Tibial artery (tissue), 4 donors: ENCODE data around the gene SMAD6.
"Not testable (repeated sequence)": the region's sequence is repeated elsewhere in the genome, so short reads cannot be mapped to it uniquely, and the experiment has no call there.

Experiments used
- DNase-seq, 2 donors: peaks; one replicate each; pipeline ENCODE4 v3.0.0-alpha.2; 2019
- H3K27ac ChIP-seq, 2 donors: fragments of 200-600 bp; sonication (generic) in 1 of 2; 1 replicate in 1 of 2; 2 replicates in 1 of 2; pipeline ENCODE4 v1.5.1; 2018 to 2019; ENCODE audit warnings: mild to moderate bottlenecking in 1 of 2
- H3K27me3 ChIP-seq, 2 donors: fragments of 200-600 bp; sonication (generic) in 1 of 2; one replicate each; pipeline versions ENCODE4 v1.5.1 to v1.6.0; 2016 to 2019
- H3K36me3 ChIP-seq, 3 donors: fragments of 200-600 bp; sonication (generic) in 2 of 3; one replicate each; pipeline ENCODE4 v1.5.1; 2016 to 2019; ENCODE audit warnings: mild to moderate bottlenecking in 2 of 3
- H3K4me1 ChIP-seq, 4 donors: fragments of 200-600 bp; sonication (generic) in 2 of 4; 1 replicate in 3 of 4; 2 replicates in 1 of 4; pipeline ENCODE4 v1.5.1; 2016 to 2019
- H3K4me3 ChIP-seq, 2 donors: fragments of 200-600 bp; sonication (generic) in 1 of 2; 1 replicate in 1 of 2; 2 replicates in 1 of 2; pipeline ENCODE4 v1.5.1; 2018 to 2019; ENCODE audit warnings: mild to moderate bottlenecking in 2 of 2
- H3K9me3 ChIP-seq, 3 donors: fragments of 200-600 bp; sonication (generic) in 1 of 3; one replicate each; pipeline ENCODE4 v1.5.1; 2016 to 2019
- CTCF ChIP-seq, 2 experiments: fragments of 200-600 bp in 1 of 2; fragments of 450-650 bp in 1 of 2; IDR thresholded peaks; one replicate each; pipeline ENCODE4 v1.5.1; 2017 to 2019; ENCODE audit warnings: antibody characterized with exemption in 2 of 2, mild to moderate bottlenecking in 1 of 2, moderate library complexity in 1 of 2
- intact Hi-C: fragments of 100-400 bp; cut with DNase I; formaldehyde crosslinking; loops from one replicate; pipeline ENCODE4 v1.15.0; 2023; ENCODE audit warnings: low total_unique reads

Gene SMAD6

GRCh38 chr15:66682865-66683264 is 19.2 kb upstream of the SMAD6 start:
- no peaks in the 10 kb centered on the region for H3K27me3 ChIP-seq
- no peaks in the 10 kb centered on the region for H3K36me3 ChIP-seq
- H3K9me3 ChIP-seq, result no peaks in the 10 kb centered on the region
- no peak overlapping the region for H3K27ac ChIP-seq
- DNase-seq, result no peak
- H3K4me3 ChIP-seq, result no peak overlapping the region
- intact Hi-C loops, result no loop called here
- H3K4me1 ChIP-seq, result no peaks in the 10 kb centered on the region
- TF ChIP-seq CTCF (IDR thresholded peaks at IDR 0.05), result no peak

- Histone ChIP-seq H3K27me3 (no peaks in the 10 kb centered on the region), H3K4me1 (no peaks in the 10 kb centered on the region), H3K4me3 (no peak overlapping the region), H3K36me3 (no peaks in the 10 kb centered on the region), H3K9me3 (no peaks in the 10 kb centered on the region), H3K27ac (no peak overlapping the region)
- intact Hi-C loops, result no loop called here
- TF ChIP-seq CTCF (IDR thresholded peaks at IDR 0.05), result no peak
- no peak for DNase-seq
Observed at GRCh38 chr15:66684136-66684681, 17.8 kb upstream of the SMAD6 start.

- intact Hi-C loops, result no loop called here
- H3K27ac ChIP-seq, result no peak overlapping the region
- no peak for DNase-seq
- no peaks in the 10 kb centered on the region for H3K9me3 ChIP-seq
- H3K4me3 ChIP-seq, result no peak overlapping the region
- no peaks in the 10 kb centered on the region for H3K27me3 ChIP-seq
- TF ChIP-seq CTCF (IDR thresholded peaks at IDR 0.05), result no peak
- no peaks in the 10 kb centered on the region for H3K4me1 ChIP-seq
- no peaks in the 10 kb centered on the region for H3K36me3 ChIP-seq
Observed at GRCh38 chr15:66685638-66686150, 16.3 kb upstream of the SMAD6 start.

- DNase-seq, H3K27me3 ChIP-seq, H3K36me3 ChIP-seq, H3K9me3 ChIP-seq, H3K27ac ChIP-seq, H3K4me1 ChIP-seq, H3K4me3 ChIP-seq, intact Hi-C loops: not testable (repeated sequence)
Observed at GRCh38 chr15:66690912-66691311, 11.1 kb upstream of the SMAD6 start.

GRCh38 chr15:66691727-66692126 is 10.3 kb upstream of the SMAD6 start:
- Histone ChIP-seq H3K4me3 (no peak overlapping the region), H3K27ac (no peak overlapping the region), H3K36me3 (no peaks in the 10 kb centered on the region), H3K4me1 (no peaks in the 10 kb centered on the region), H3K9me3 (no peaks in the 10 kb centered on the region), H3K27me3 (no peaks in the 10 kb centered on the region)
- intact Hi-C loops, result no loop called here
- no peak for TF ChIP-seq CTCF (IDR thresholded peaks at IDR 0.05)
- no peak for DNase-seq

GRCh38 chr15:66692391-66692790 is 9.6 kb upstream of the SMAD6 start:
- Histone ChIP-seq H3K36me3 (no peaks in the 10 kb centered on the region), H3K27ac (no peak overlapping the region), H3K9me3 (no peaks in the 10 kb centered on the region), H3K4me1 (no peaks in the 10 kb centered on the region), H3K27me3 (no peaks in the 10 kb centered on the region), H3K4me3 (no peak overlapping the region)
- no peak for TF ChIP-seq CTCF (IDR thresholded peaks at IDR 0.05)
- no peak for DNase-seq
- intact Hi-C loops, result no loop called here
